WI38 (cell line): Measurements from ENCODE around the gene MYRF.

ENCODE experiments used
- H3K4me3 ChIP-seq: 2 replicates; pipeline ENCODE4 v1.5.1; 2011; ENCODE audit warnings: low read depth, mild to moderate bottlenecking, control low read depth, low read length
- TF ChIP-seq, protein P1 (sequence below): IDR thresholded peaks from 2 replicates; pipeline ENCODE4 v1.5.1; 2012; ENCODE audit warnings: low read depth, mild to moderate bottlenecking, control low read depth, low read length

MYRF gene

GRCh38 chr11:61806785-61807184, 54.3 kb downstream of the MYRF start:
- H3K4me3 ChIP-seq: no peak overlapping the region
- TF ChIP-seq, protein P1, sequence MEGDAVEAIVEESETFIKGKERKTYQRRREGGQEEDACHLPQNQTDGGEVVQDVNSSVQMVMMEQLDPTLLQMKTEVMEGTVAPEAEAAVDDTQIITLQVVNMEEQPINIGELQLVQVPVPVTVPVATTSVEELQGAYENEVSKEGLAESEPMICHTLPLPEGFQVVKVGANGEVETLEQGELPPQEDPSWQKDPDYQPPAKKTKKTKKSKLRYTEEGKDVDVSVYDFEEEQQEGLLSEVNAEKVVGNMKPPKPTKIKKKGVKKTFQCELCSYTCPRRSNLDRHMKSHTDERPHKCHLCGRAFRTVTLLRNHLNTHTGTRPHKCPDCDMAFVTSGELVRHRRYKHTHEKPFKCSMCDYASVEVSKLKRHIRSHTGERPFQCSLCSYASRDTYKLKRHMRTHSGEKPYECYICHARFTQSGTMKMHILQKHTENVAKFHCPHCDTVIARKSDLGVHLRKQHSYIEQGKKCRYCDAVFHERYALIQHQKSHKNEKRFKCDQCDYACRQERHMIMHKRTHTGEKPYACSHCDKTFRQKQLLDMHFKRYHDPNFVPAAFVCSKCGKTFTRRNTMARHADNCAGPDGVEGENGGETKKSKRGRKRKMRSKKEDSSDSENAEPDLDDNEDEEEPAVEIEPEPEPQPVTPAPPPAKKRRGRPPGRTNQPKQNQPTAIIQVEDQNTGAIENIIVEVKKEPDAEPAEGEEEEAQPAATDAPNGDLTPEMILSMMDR: no peak

- TF ChIP-seq, protein P1: no peak
- H3K4me3 ChIP-seq: no peak overlapping the region
Observed at GRCh38 chr11:61810671-61811175, 58.3 kb downstream of the MYRF start.

DNA sequence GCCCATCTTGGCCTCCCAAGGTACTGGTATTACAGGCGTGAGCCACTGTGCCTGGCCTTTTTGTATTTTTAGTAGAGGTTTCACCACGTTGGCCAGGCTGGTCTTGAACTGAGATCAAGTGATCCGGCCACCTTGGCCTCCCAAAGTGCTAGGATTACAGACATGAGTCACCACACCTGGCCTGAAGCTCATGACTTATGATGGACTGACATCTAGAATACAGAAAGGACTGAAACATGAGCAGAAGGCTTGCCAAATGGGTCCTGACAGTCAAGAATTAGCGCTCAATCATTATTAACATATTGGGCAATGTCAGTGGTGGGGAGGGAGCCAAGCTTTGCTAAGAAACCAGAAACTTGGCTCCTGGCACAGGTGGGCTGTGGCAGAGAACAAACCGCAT, 59.4 kb downstream of the MYRF start:
- no peak overlapping the region for H3K4me3 ChIP-seq
- TF ChIP-seq, protein P1: no peak

GRCh38 chr11:61812736-61813411, 60.4 kb downstream of the MYRF start:
- no peak overlapping the region for H3K4me3 ChIP-seq
- TF ChIP-seq, protein P1: no peak

DNA sequence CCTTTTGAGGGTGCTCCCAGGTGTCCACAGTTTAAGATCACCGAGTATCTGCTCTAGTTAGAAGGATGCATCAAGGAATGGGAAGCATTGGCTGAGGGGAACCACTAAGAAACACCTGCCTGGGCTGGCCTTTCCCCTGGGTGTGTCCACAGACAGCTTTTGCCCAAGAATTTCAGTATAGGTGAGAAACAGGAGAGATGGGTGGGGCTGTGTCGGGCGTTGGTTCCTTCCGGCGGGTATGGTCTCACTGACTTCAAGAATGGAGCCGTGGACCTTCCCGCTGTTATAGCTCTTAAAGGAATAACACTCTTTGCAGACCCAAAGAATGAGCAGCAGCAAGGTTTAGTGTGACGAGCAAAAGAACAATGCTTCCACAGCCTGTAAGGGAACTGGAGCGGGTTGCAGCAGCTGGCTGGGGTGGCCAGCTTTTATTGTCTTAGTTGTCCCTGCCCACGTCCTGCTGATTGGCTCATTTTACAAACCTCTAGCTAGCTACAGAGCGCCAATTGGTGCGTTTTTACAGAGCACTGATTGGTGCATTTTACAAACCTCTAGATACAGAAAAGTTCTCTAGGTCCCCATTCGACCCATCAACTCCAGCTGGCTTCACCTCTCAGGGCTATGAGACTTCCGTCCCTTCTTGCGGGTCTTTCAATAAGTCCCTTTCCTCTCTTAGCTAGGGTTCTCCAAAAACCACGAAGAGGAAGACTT, 62.0 kb downstream of the MYRF start:
- H3K4me3 ChIP-seq: peak overlapping the region; percentile 76
- TF ChIP-seq, protein P1: no peak

DNA sequence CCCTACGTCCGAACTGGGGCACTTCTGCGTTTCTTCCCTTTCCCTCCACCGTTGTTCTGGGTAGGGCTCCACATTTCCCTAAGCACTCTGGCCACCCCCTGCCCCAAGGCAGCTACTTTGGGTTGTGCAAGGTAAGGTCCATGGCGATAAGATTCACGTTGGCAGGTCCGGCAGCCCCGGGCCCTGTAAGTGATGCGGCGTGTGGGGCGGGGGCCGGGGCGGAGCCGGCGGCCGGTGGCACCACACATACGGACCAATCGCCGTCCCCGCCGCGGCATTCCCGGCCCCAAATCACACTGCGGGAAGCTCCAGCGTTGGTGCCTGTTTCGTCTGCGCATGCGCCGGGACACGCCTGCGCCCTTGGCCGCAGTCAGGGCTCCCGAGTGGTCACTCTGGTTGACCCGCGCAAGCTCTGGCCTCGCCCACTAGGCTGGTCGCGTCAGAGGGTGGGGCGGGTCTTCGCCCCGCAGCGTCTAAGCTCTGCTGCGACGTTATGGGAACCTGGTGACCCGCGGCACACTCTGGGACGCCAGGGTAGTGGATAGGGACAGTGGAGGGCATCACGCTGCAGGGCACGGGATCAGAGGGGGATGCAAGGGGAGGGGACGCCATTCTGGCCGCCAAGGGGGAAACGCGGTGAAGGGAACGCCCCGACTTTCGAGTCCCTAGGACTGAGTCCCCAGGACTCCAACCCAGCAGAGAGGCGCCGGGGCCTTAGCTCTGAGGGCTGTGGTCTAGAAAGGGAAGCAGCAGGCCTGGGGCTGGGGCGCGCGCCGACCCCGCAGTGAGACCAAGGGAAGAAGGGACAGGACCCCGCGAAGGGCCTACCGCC, 62.7 kb downstream of the MYRF start:
- H3K4me3 ChIP-seq: peak overlapping the region; percentile 76
- TF ChIP-seq, protein P1: no peak
